H9 (cell line): Measurements from ENCODE around the gene C1QB. TPM values are rescaled to one million over a fixed set of nuclear protein-coding genes. Genes with fewer than 3 reads are reported as not detected.

Experiments
- DNase-seq: peaks from one replicate; pipeline ENCODE4 v3.0.0-alpha.2; 2017
- H2AFZ ChIP-seq: one replicate; pipeline ENCODE4 v1.6.1; 2013; ENCODE audit warnings: mild to moderate bottlenecking, low read length, control low read depth, moderate library complexity
- H2AK5ac ChIP-seq: 2 replicates; pipeline ENCODE4 v1.6.1; 2013; ENCODE audit warnings: low read length, control low read depth, mixed read lengths; ENCODE audit not compliant: insufficient read length
- H2BK120ac ChIP-seq: one replicate; pipeline ENCODE4 v1.6.1; 2013; ENCODE audit warnings: low read depth, mild to moderate bottlenecking, low read length, control low read depth, inconsistent platforms; ENCODE audit not compliant: poor library complexity, severe bottlenecking
- H2BK12ac ChIP-seq: 2 replicates; pipeline ENCODE4 v1.6.1; 2013; ENCODE audit warnings: low read length, control low read depth, mixed read lengths, low read depth; ENCODE audit not compliant: insufficient read length
- H2BK15ac ChIP-seq: 2 replicates; pipeline ENCODE4 v1.6.1; 2013; ENCODE audit warnings: low read depth, low read length, control low read depth
- H2BK20ac ChIP-seq: one replicate; pipeline ENCODE4 v1.6.1; 2013; ENCODE audit warnings: low read depth, mild to moderate bottlenecking, low read length, control low read depth, inconsistent platforms; ENCODE audit not compliant: poor library complexity, severe bottlenecking
- H2BK5ac ChIP-seq: 2 replicates; pipeline ENCODE4 v1.6.1; 2013; ENCODE audit warnings: low read length, control low read depth, mixed read lengths; ENCODE audit not compliant: insufficient read length
- H3K14ac ChIP-seq: 2 replicates; pipeline ENCODE4 v1.6.1; 2013; ENCODE audit warnings: low read length, control low read depth; ENCODE audit not compliant: insufficient read depth
- H3K18ac ChIP-seq: 2 replicates; pipeline ENCODE4 v1.6.1; 2013; ENCODE audit warnings: low read depth, mild to moderate bottlenecking, mixed read lengths, low read length, control low read depth; ENCODE audit not compliant: insufficient read length
- H3K23ac ChIP-seq: 2 replicates; pipeline ENCODE4 v1.6.1; 2013; ENCODE audit warnings: low read length, control low read depth, mixed read lengths, low read depth; ENCODE audit not compliant: insufficient read length
- H3K23me2 ChIP-seq: 2 replicates; pipeline ENCODE4 v1.6.1; 2013; ENCODE audit warnings: low read depth, mild to moderate bottlenecking, mixed read lengths, low read length, control low read depth; ENCODE audit not compliant: insufficient read length, poor library complexity, severe bottlenecking
- H3K27ac ChIP-seq: 2 replicates; pipeline ENCODE4 v1.5.1; 2013; ENCODE audit warnings: low read length, control low read depth, mixed read lengths, low read depth; ENCODE audit not compliant: insufficient read length
- H3K27me3 ChIP-seq: 2 replicates; pipeline ENCODE4 v1.6.1; 2013; ENCODE audit warnings: low read length, control low read depth, inconsistent platforms; ENCODE audit not compliant: insufficient read depth
- H3K4ac ChIP-seq: 2 replicates; pipeline ENCODE4 v1.6.1; 2013; ENCODE audit warnings: low read depth, mild to moderate bottlenecking, control low read depth, inconsistent platforms, low read length, moderate library complexity
- H3K4me1 ChIP-seq: 2 replicates; pipeline ENCODE4 v1.6.1; 2013; ENCODE audit warnings: low read length, control low read depth, inconsistent platforms; ENCODE audit not compliant: insufficient read depth
- H3K4me2 ChIP-seq: 2 replicates; pipeline ENCODE4 v1.6.1; 2013; ENCODE audit warnings: low read length, control low read depth, mixed read lengths; ENCODE audit not compliant: insufficient read length, insufficient read depth
- H3K56ac ChIP-seq: 2 replicates; pipeline ENCODE4 v1.6.1; 2013; ENCODE audit warnings: low read depth, mild to moderate bottlenecking, mixed read lengths, low read length, control low read depth; ENCODE audit not compliant: insufficient read length
- H3K79me1 ChIP-seq: 2 replicates; pipeline ENCODE4 v1.6.1; 2013; ENCODE audit warnings: low read depth, mild to moderate bottlenecking, moderate library complexity, low read length, control low read depth, inconsistent platforms; ENCODE audit not compliant: insufficient read depth, poor library complexity, severe bottlenecking
- H3K79me2 ChIP-seq: 2 replicates; pipeline ENCODE4 v1.6.1; 2013; ENCODE audit warnings: low read length, control low read depth, inconsistent platforms; ENCODE audit not compliant: insufficient read depth
- H3K9ac ChIP-seq: 2 replicates; pipeline ENCODE4 v1.6.1; 2013; ENCODE audit warnings: low read length, control low read depth, mixed read lengths; ENCODE audit not compliant: insufficient read length; ENCODE audit errors: extremely low read depth
- H3K9me3 ChIP-seq: one replicate; pipeline ENCODE4 v1.6.1; 2013; ENCODE audit warnings: low read depth, low read length, inconsistent platforms; ENCODE audit not compliant: control insufficient read depth
- H3T11ph ChIP-seq: one replicate; pipeline ENCODE4 v1.6.1; 2013; ENCODE audit warnings: mild to moderate bottlenecking, low read length, control low read depth, inconsistent platforms
- H4K20me1 ChIP-seq: one replicate; pipeline ENCODE4 v1.6.1; 2013; ENCODE audit not compliant: control insufficient read depth, insufficient read length, insufficient read depth
- H4K5ac ChIP-seq: 2 replicates; pipeline ENCODE4 v1.6.1; 2013; ENCODE audit warnings: low read depth, mild to moderate bottlenecking, mixed read lengths, low read length, control low read depth; ENCODE audit not compliant: insufficient read length
- H4K8ac ChIP-seq: replicated peaks from 2 replicates; pipeline ENCODE4 v1.6.1; 2013; ENCODE audit warnings: low read length, control low read depth, mixed read lengths, low read depth; ENCODE audit not compliant: insufficient read length
- H4K91ac ChIP-seq: 2 replicates; pipeline ENCODE4 v1.6.1; 2013; ENCODE audit warnings: low read depth, mild to moderate bottlenecking, moderate library complexity, mixed read lengths, low read length, control low read depth; ENCODE audit not compliant: insufficient read length
- H3K27ac Mint-ChIP-seq, 3 experiments: 2 replicates in 2 of 3; 3 replicates in 1 of 3; pipeline ENCODE4 v1.8.0; 2020 to 2021; ENCODE audit warnings: mixed read lengths in 3 of 3, mild to moderate bottlenecking in 1 of 3, moderate library complexity in 1 of 3
- H3K27me3 Mint-ChIP-seq: 2 replicates; pipeline ENCODE4 v1.8.0; 2021; ENCODE audit warnings: low read depth, mild to moderate bottlenecking, moderate library complexity, mixed read lengths
- H3K36me3 Mint-ChIP-seq, 3 experiments: 2 replicates in 2 of 3; 3 replicates in 1 of 3; pipeline ENCODE4 v1.8.0; 2020 to 2021; ENCODE audit warnings: low read depth in 3 of 3, mixed read lengths in 3 of 3; ENCODE audit not compliant: insufficient read depth in 1 of 3
- H3K4me1 Mint-ChIP-seq, 2 experiments: 2 replicates each; pipeline ENCODE4 v1.8.0; 2020; ENCODE audit warnings: mixed read lengths in 2 of 2
- H3K4me3 Mint-ChIP-seq, 2 experiments: 2 replicates in 1 of 2; 3 replicates in 1 of 2; pipeline ENCODE4 v1.8.0; 2020 to 2021; ENCODE audit warnings: mild to moderate bottlenecking in 2 of 2, mixed read lengths in 2 of 2, moderate library complexity in 1 of 2
- H3K9me3 Mint-ChIP-seq, 2 experiments: 2 replicates in 1 of 2; 3 replicates in 1 of 2; pipeline ENCODE4 v1.8.0; 2020; ENCODE audit warnings: mild to moderate bottlenecking in 2 of 2, mixed read lengths in 2 of 2, moderate library complexity in 1 of 2
- CTCF ChIP-seq: fragments of 200-600 bp; sonication (generic); conservative IDR thresholded peaks from 3 replicates; pipeline ENCODE4 v1.8.0; 2021; ENCODE audit warnings: antibody characterized with exemption, mild to moderate bottlenecking
- WGBS: extraction: QIAGEN DNeasy Blood & Tissue Kit; methylation state at CpG from one replicate; pipeline ENCODE4 v1.1.7; 2013; ENCODE audit warnings: missing lambda C conversion rate, low lambda C conversion rate, mixed read lengths; ENCODE audit not compliant: insufficient read length; ENCODE audit errors: extremely low coverage; 5-methylcytosine and 5-hydroxymethylcytosine counted together
- total RNA-seq: library from RNA; stranded (reverse); gene quantifications from 2 replicates; pipeline ENCODE4 v1.2.1, GENCODE V29; 2021

The C1QB gene
- total RNA-seq, 1 experiment from 2014 or later = not detected

GRCh38 chr1:22641906-22642636, 11.0 kb upstream of the C1QB start:
- Histone ChIP-seq H2AK5ac (no peak overlapping the region), H3K79me2 (no peaks in the 10 kb centered on the region), H2BK12ac (no peak overlapping the region), H3K4me1 (no peaks in the 10 kb centered on the region), H3K27me3 (no peaks in the 10 kb centered on the region), H3K9ac (no peak overlapping the region), H3K23me2 (no peaks in the 10 kb centered on the region), H3K4me2 (no peak overlapping the region), H2BK20ac (no peak overlapping the region), H3T11ph (no peak overlapping the region), H4K8ac (peak overlapping the region; percentile 51), H2AFZ (no peak overlapping the region), H2BK120ac (no peak overlapping the region), H3K9me3 (no peaks in the 10 kb centered on the region), H3K23ac (no peak overlapping the region), H2BK5ac (no peak overlapping the region), H2BK15ac (no peak overlapping the region), H3K14ac (no peak overlapping the region), H4K5ac (peak overlapping the region; percentile 3), H3K79me1 (no peaks in the 10 kb centered on the region), H4K20me1 (peaks cover 2% of the 10 kb centered on the region), H3K27ac (no peak overlapping the region), H3K18ac (no peak overlapping the region), H3K4ac (no peak overlapping the region), H4K91ac (no peak overlapping the region), H3K56ac (no peak overlapping the region)
- no peak overlapping the region for H3K27ac Mint-ChIP-seq
- H3K4me1 Mint-ChIP-seq = peaks cover 6 to 8% of the 10 kb centered on the region in 2 experiments
- peak overlapping the region in 1 of 2 experiments; percentile 25; a peak in 2 of 5 replicates for H3K4me3 Mint-ChIP-seq
- H3K36me3 Mint-ChIP-seq = no peaks in the 10 kb centered on the region
- no peaks in the 10 kb centered on the region for H3K9me3 Mint-ChIP-seq
- TF ChIP-seq CTCF = peak; percentile 94
- peaks cover 14% of the 10 kb centered on the region for H3K27me3 Mint-ChIP-seq
- DNase-seq = peak; percentile 81
- no CpG with 5 or more reads among the region's 18 CpGs for WGBS
